ENCODE data around the gene ST6GALNAC3.

The ST6GALNAC3 gene

GRCh38 chr1:76371941-76372340, 297.4 kb downstream of the ST6GALNAC3 start:
- DNase-seq: no peak

GRCh38 chr1:76374086-76374485, 299.5 kb downstream of the ST6GALNAC3 start:
- DNase-seq: peak; percentile 11 to 71

GRCh38 chr1:76377247-76377646, 302.7 kb downstream of the ST6GALNAC3 start:
- no peak for DNase-seq

- peak; percentile 15 to 31 for DNase-seq
These were observed 305.0 kb downstream of the ST6GALNAC3 start for GRCh38 chr1:76379506-76379905.

- no peak for DNase-seq
These were observed 307.0 kb downstream of the ST6GALNAC3 start for GRCh38 chr1:76381450-76382097.

- no peak for DNase-seq
These were observed 313.7 kb downstream of the ST6GALNAC3 start for GRCh38 chr1:76388261-76388660.

- no peak for DNase-seq
These were observed 315.9 kb downstream of the ST6GALNAC3 start for GRCh38 chr1:76390456-76390855.

GRCh38 chr1:76395059-76395458, 320.5 kb downstream of the ST6GALNAC3 start:
- no peak for DNase-seq

GRCh38 chr1:76402128-76402527, 327.6 kb downstream of the ST6GALNAC3 start:
- DNase-seq: no peak

GRCh38 chr1:76408303-76408702, 333.8 kb downstream of the ST6GALNAC3 start:
- no peak for DNase-seq

- no peak for DNase-seq
These were observed 336.0 kb downstream of the ST6GALNAC3 start for GRCh38 chr1:76410499-76410898.

- DNase-seq: no peak
These were observed 344.0 kb downstream of the ST6GALNAC3 start for GRCh38 chr1:76418531-76418930.

- DNase-seq: no peak
These were observed 345.1 kb downstream of the ST6GALNAC3 start for GRCh38 chr1:76419603-76420002.

GRCh38 chr1:76425201-76426145, 350.9 kb downstream of the ST6GALNAC3 start:
- no peak for DNase-seq

- no peak for DNase-seq
These were observed 352.1 kb downstream of the ST6GALNAC3 start for GRCh38 chr1:76426606-76427005.

- DNase-seq: no peak
These were observed 353.5 kb downstream of the ST6GALNAC3 start for GRCh38 chr1:76428028-76428427.

- no peak for DNase-seq
These were observed 356.0 kb downstream of the ST6GALNAC3 start for GRCh38 chr1:76430531-76430930.

GRCh38 chr1:76433526-76433925, 359.0 kb downstream of the ST6GALNAC3 start:
- peak in 1 of 2 experiments; percentile 10 for DNase-seq

GRCh38 chr1:76443217-76443616, 368.7 kb downstream of the ST6GALNAC3 start:
- no peak for DNase-seq

- no peak for DNase-seq
These were observed 370.2 kb downstream of the ST6GALNAC3 start for GRCh38 chr1:76444773-76445172.

GRCh38 chr1:76450229-76450628, 375.7 kb downstream of the ST6GALNAC3 start:
- DNase-seq: no peak

GRCh38 chr1:76463278-76463677, 388.7 kb downstream of the ST6GALNAC3 start:
- DNase-seq: no peak

GRCh38 chr1:76463849-76464248, 389.3 kb downstream of the ST6GALNAC3 start:
- DNase-seq: no peak

GRCh38 chr1:76465030-76465429, 390.5 kb downstream of the ST6GALNAC3 start:
- no peak for DNase-seq

All from NCI-H2081 (cell line).